Globus pallidus (tissue), 1 donor: Measurements from ENCODE around the gene LAIR1.

Experiments
- DNase-seq: peaks from one replicate; pipeline ENCODE4 v3.0.0-alpha.2; 2015; ENCODE audit warnings: low spot score

LAIR1 gene

GRCh38 chr19:54317108-54317964, 47.4 kb downstream of the LAIR1 start:
- no peak for DNase-seq

GRCh38 chr19:54316746-54317107, 48.0 kb downstream of the LAIR1 start:
- DNase-seq = no peak

- DNase-seq = no peak
Observed at GRCh38 chr19:54315956-54316355, 48.8 kb downstream of the LAIR1 start.

GRCh38 chr19:54312436-54313377, 52.0 kb downstream of the LAIR1 start, which contains the start of gene LILRA5:
LILRA5 (minus strand) TSS chr19:54313166; CDS start chr19:54313019, 147 bp downstream.
- no peak for DNase-seq

- no peak for DNase-seq
Observed at GRCh38 chr19:54312011-54312410, 52.7 kb downstream of the LAIR1 start.

- DNase-seq = no peak
Observed at GRCh38 chr19:54311486-54311885, 53.2 kb downstream of the LAIR1 start.

GRCh38 chr19:54310543-54310942, 54.2 kb downstream of the LAIR1 start:
- no peak for DNase-seq

- no peak for DNase-seq
Observed at GRCh38 chr19:54309811-54310210, 54.9 kb downstream of the LAIR1 start.

- DNase-seq = no peak
Observed at GRCh38 chr19:54307389-54308020, 57.2 kb downstream of the LAIR1 start.

GRCh38 chr19:54305141-54305540, 59.6 kb downstream of the LAIR1 start:
- DNase-seq = no peak

- peak; percentile 33 for DNase-seq
Observed at GRCh38 chr19:54302257-54302656, 62.5 kb downstream of the LAIR1 start.
